K562 (cell line): ENCODE data around the gene SIX1. TPM values are rescaled to one million over a fixed set of nuclear protein-coding genes. Genes with fewer than 3 reads are reported as not detected.
A peak's percentile ranks its signal among the peaks of the same experiment; 100 is the strongest.

Source experiments
- ATAC-seq: fragments of 200-7000 bp; cut with Tn5 transposase; 3 replicates; pipeline ENCODE4 v1.9.1; 2020; ENCODE audit warnings: moderate library complexity
- BruUV-seq: library from RNA; stranded (reverse); fragments of 400-500 nt; replicated peaks from 2 replicates; lab custom pipeline; 2021; lab: Mats Ljungman, UMichigan
- CTCF ChIA-PET: fragments of 300-600 bp; formaldehyde crosslinking; extraction: SDS; loops from one replicate; lab custom pipeline; 2021; ENCODE audit warnings: low intra/inter-chr PET ratio; lab: Yijun Ruan, JAX
- POLR2A ChIA-PET: fragments of 300-600, 350-650 bp; sonication (Branson Sonifier 250); formaldehyde crosslinking; extraction: SDS; loops from one replicate; lab custom pipeline; 2021; ENCODE audit warnings: antibody characterized with exemption, inconsistent platforms; lab: Yijun Ruan, JAX
- DNase-seq, 4 experiments: peaks; one replicate each; pipeline versions ENCODE4 v3.0.0 to v3.0.0-alpha.2; 2011 to 2018; ENCODE audit warnings: low spot score in 3 of 4, mixed read lengths in 3 of 4; ENCODE audit errors: extremely low read depth in 1 of 4
- FAIRE-seq: peaks from 2 replicates; lab custom pipeline; 2011; peaks lifted over from hg19 to GRCh38; lab: Jason Lieb, UNC
- H2AFZ ChIP-seq: 2 replicates; pipeline ENCODE4 v1.6.0; 2011; ENCODE audit warnings: low read depth, low read length, control low read depth, inconsistent platforms
- H3K27ac ChIP-seq: fragments of 200-600 bp; 3 replicates; pipeline ENCODE4 v1.8.0; 2011; ENCODE audit warnings: low read depth, mild to moderate bottlenecking, control low read depth, inconsistent platforms, low read length, moderate library complexity, mixed read lengths; ENCODE audit errors: extremely low read depth
- H3K27me3 ChIP-seq, 2 experiments: fragments of 300-600 bp in 1 of 2; 2 replicates in 1 of 2; 3 replicates in 1 of 2; pipeline versions ENCODE4 v1.6.0 to v1.8.0; 2011; ENCODE audit warnings: inconsistent platforms in 2 of 2, low read length in 2 of 2, mild to moderate bottlenecking in 1 of 2, mixed read lengths in 1 of 2, moderate library complexity in 1 of 2; ENCODE audit not compliant: control insufficient read depth in 2 of 2, insufficient read depth in 2 of 2
- H3K36me3 ChIP-seq: fragments of 300-600 bp; 3 replicates; pipeline ENCODE4 v1.8.0; 2011; ENCODE audit warnings: mild to moderate bottlenecking, low read length, inconsistent platforms; ENCODE audit not compliant: control insufficient read depth, insufficient read depth
- H3K4me1 ChIP-seq, 2 experiments: fragments of 200-600 bp in 1 of 2; replicated peaks in 1 of 2; 2 replicates in 1 of 2; 3 replicates in 1 of 2; pipeline versions ENCODE4 v1.5.1 to v1.8.0; 2011; ENCODE audit warnings: inconsistent platforms in 2 of 2, low read length in 2 of 2, mild to moderate bottlenecking in 1 of 2, mixed read lengths in 1 of 2, moderate library complexity in 1 of 2; ENCODE audit not compliant: control insufficient read depth in 2 of 2, insufficient read depth in 2 of 2
- H3K4me2 ChIP-seq: 2 replicates; pipeline ENCODE4 v1.6.1; 2011; ENCODE audit warnings: low read length, control low read depth, inconsistent platforms, mixed read lengths; ENCODE audit not compliant: insufficient read depth
- H3K4me3 ChIP-seq: fragments of 200-600 bp; sonication (generic), shearing (Covaris generic); 2 replicates; pipeline ENCODE4 v1.5.1; 2016; ENCODE audit warnings: control low read depth, inconsistent platforms
- H3K79me2 ChIP-seq: fragments of 200-600 bp; 3 replicates; pipeline ENCODE4 v1.8.0; 2011; ENCODE audit warnings: low read length, inconsistent platforms; ENCODE audit not compliant: control insufficient read depth, insufficient read depth
- H3K9ac ChIP-seq, 2 experiments: 2 replicates each; pipeline versions ENCODE4 v1.6.0 to v1.6.1; 2011; ENCODE audit warnings: low read depth in 2 of 2, low read length in 2 of 2, control low read depth in 1 of 2, inconsistent platforms in 1 of 2, mild to moderate bottlenecking in 1 of 2, mixed read lengths in 1 of 2; ENCODE audit not compliant: insufficient read depth in 1 of 2
- H3K9me1 ChIP-seq: one replicate; pipeline ENCODE4 v1.6.0; 2011; ENCODE audit warnings: inconsistent platforms, mild to moderate bottlenecking, low read length, moderate library complexity; ENCODE audit not compliant: control insufficient read depth, insufficient read depth
- H3K9me3 ChIP-seq: replicated peaks from 2 replicates; pipeline ENCODE4 v1.5.1; 2011; ENCODE audit warnings: low read depth, low read length, inconsistent platforms; ENCODE audit not compliant: control insufficient read depth, insufficient read depth
- H4K20me1 ChIP-seq: replicated peaks from 2 replicates; pipeline ENCODE4 v1.6.1; 2011; ENCODE audit warnings: low read length, inconsistent platforms, mixed read lengths; ENCODE audit not compliant: control insufficient read depth, insufficient read depth
- BCLAF1 ChIP-seq, 2 experiments: fragments of 450-650 bp in 1 of 2; IDR thresholded peaks; 2 replicates each; pipeline ENCODE4 v1.6.1; 2011 to 2017; ENCODE audit warnings: low read depth in 2 of 2, antibody characterized with exemption in 1 of 2, borderline replicate concordance in 1 of 2, low read length in 1 of 2, mild to moderate bottlenecking in 1 of 2, mixed read lengths in 1 of 2; ENCODE audit not compliant: control insufficient read depth in 1 of 2
- CHD1 ChIP-seq: fragments of 200-600 bp; sonication (generic); IDR thresholded peaks from one replicate; pipeline ENCODE4 v1.6.1; 2012; ENCODE audit warnings: mild to moderate bottlenecking, moderate library complexity, low read length, inconsistent platforms
- E2F3 ChIP-seq: fragments of 250-450 bp; sonication (Bioruptor Pico); IDR thresholded peaks from 2 replicates; pipeline ENCODE4 v1.4.0; 2020; ENCODE audit warnings: mild to moderate bottlenecking
- HDAC3 ChIP-seq: fragments of 450-650 bp; IDR thresholded peaks from 2 replicates; pipeline ENCODE4 v1.6.1; 2018; ENCODE audit warnings: borderline replicate concordance, mild to moderate bottlenecking, moderate library complexity; ENCODE audit not compliant: partially characterized antibody
- HNRNPUL1 ChIP-seq: fragments of 200-400 bp; formaldehyde crosslinking; IDR thresholded peaks from 2 replicates; pipeline ENCODE4 v1.6.1; 2017; ENCODE audit warnings: low read length
- KDM2B ChIP-seq: fragments of 250-450 bp; sonication (Bioruptor Pico); IDR thresholded peaks from 2 replicates; pipeline ENCODE4 v1.8.0; 2021; ENCODE audit warnings: mild to moderate bottlenecking, moderate library complexity
- PML ChIP-seq: IDR thresholded peaks from 2 replicates; pipeline ENCODE4 v1.6.1; 2012; ENCODE audit warnings: low read length, inconsistent platforms
- RFX7 ChIP-seq: fragments of 250-450 bp; sonication (Bioruptor Pico); IDR thresholded peaks from 2 replicates; pipeline ENCODE4 v1.5.1; 2021; ENCODE audit warnings: mild to moderate bottlenecking
- SLC30A9 ChIP-seq: fragments of 250-450 bp; sonication (Bioruptor Pico); IDR thresholded peaks from 2 replicates; pipeline ENCODE4 v1.8.0; 2022; ENCODE audit warnings: mild to moderate bottlenecking, moderate library complexity
- SRSF7 ChIP-seq: fragments of 200-400 bp; formaldehyde crosslinking; optimal IDR thresholded peaks from 2 replicates; pipeline ENCODE3; 2017; ENCODE audit warnings: mild to moderate bottlenecking, low read depth, low read length
- ZNF140 ChIP-seq: fragments of 250-450 bp; sonication (Bioruptor Pico); IDR thresholded peaks from 2 replicates; pipeline ENCODE4 v1.8.0; 2021; ENCODE audit warnings: moderate library complexity, mild to moderate bottlenecking, inconsistent platforms
- ZNF586 ChIP-seq: fragments of 450-650 bp; formaldehyde crosslinking; conservative IDR thresholded peaks from 2 replicates; pipeline ENCODE4 v1.4.0; 2020; ENCODE audit warnings: mild to moderate bottlenecking, moderate library complexity
- WGBS: fragments of 100-300 bp; shearing (Covaris generic); methylation state at CpG from one replicate; pipeline ENCODE4 v1.1.6; 2016; ENCODE audit warnings: low coverage, mixed read lengths; ENCODE audit not compliant: insufficient coverage; ENCODE audit errors: missing lambda C conversion rate; 5-methylcytosine and 5-hydroxymethylcytosine counted together
- in situ Hi-C: fragments of 300-500 bp; cut with MboI; formaldehyde crosslinking; loops from 4 replicates; pipeline ENCODE4 v1.15.0; 2018; ENCODE audit warnings: inconsistent platforms, mixed read lengths
- intact Hi-C: fragments of 100-400 bp; cut with micrococcal nuclease; formaldehyde crosslinking; loops from 2 replicates; pipeline ENCODE4 v1.14.2; 2022
- polyA plus RNA-seq, 8 experiments: library from polyadenylated mRNA; depleted of rRNA in 4 of 8; stranded (reverse) in 5 of 8; unstranded in 3 of 8; fragments of >200 nt; fragmentation: Nextera tagmentation in 2 of 8; fragmentation: Illumina TruSeq in 1 of 8; extraction: Ambion mirVana in 2 of 8; extraction: Trizol in 1 of 8; gene quantifications; 2 replicates each; pipeline versions ENCODE4 v1.2.1 to v1.2.3, GENCODE V29; 2011 to 2014; ENCODE audit warnings: inconsistent platforms in 1 of 8, missing spikeins in 1 of 8
- total RNA-seq, 7 experiments: library from RNA; depleted of rRNA in 6 of 7; stranded (reverse); fragments of >200 nt in 6 of 7; fragmentation: Illumina TruSeq in 2 of 7; extraction: Trizol in 2 of 7; gene quantifications; 2 replicates each; pipeline versions ENCODE4 v1.2.1 to v1.2.3, GENCODE V29; 2011 to 2021; ENCODE audit warnings: low replicate concordance in 1 of 7

SIX1 gene
- total and polyA plus RNA-seq, 9 of the 15 experiments (the other 6 are each of a cell fraction or from before 2014, with no cell fraction given), result 0.27 to 0.80 (median 0.45) TPM

GRCh38 chr14:60618241-60618640 is 31.0 kb downstream of the SIX1 start (continued):
- TF ChIP-seq E2F3 (CRISPR knock-in tag), result no peak
- TF ChIP-seq, all 486 proteins: peak for 0

- Histone ChIP-seq H3K27me3 (no peaks in the 10 kb centered on the region; a peak in 2 of 5 replicates), H3K4me2 (no peak overlapping the region), H3K79me2 (no peaks in the 10 kb centered on the region), H4K20me1 (no peaks in the 10 kb centered on the region), H3K4me3 (no peak overlapping the region), H3K27ac (no peak overlapping the region), H3K9ac (no peak overlapping the region), H3K4me1 (no peaks in the 10 kb centered on the region), H3K9me1 (no peaks in the 10 kb centered on the region), H3K36me3 (no peaks in the 10 kb centered on the region), H3K9me3 (no peaks in the 10 kb centered on the region), H2AFZ (peak overlapping the region; percentile 38)
- FAIRE-seq, result no peak
- in situ Hi-C loops, result no loop called here
- CTCF ChIA-PET, result no interaction called here
- ATAC-seq, result no peak
- POLR2A ChIA-PET, result no interaction called here
- no TSS peak for BruUV-seq
- WGBS, result 0% methylated on average over 5 of the region's 11 CpGs
- no peak for DNase-seq
- intact Hi-C loops, result no loop called here
- TF ChIP-seq HNRNPUL1 (no peak), ZNF586 (CRISPR knock-in tag) (no peak), SRSF7 (no peak), KDM2B (CRISPR knock-in tag) (no peak)
- TF ChIP-seq, all 486 proteins: peak for 0
Observed at GRCh38 chr14:60616461-60616959, 32.8 kb downstream of the SIX1 start.

DNA sequence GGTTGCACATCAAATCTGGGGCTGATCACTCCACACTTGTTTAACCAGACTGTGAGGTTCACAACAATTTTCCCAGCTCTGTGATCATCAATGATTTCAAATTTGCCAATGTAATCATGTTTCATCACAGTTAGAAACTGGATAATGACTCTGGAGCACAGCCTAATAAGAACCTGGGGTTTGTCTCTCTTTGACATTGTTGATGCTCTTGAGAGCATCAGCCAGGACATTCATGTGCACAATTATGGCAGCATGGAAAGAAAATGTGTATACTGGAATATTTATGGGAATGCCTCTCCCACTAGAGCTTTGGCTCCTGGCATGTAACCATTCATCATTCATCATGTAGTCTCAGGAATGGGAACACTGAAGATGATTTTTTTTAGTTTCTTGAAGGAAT is 47.0 kb downstream of the SIX1 start:
- H3K4me2 ChIP-seq, result no peak overlapping the region
- H3K9me1 ChIP-seq, result no peaks in the 10 kb centered on the region
- CTCF ChIA-PET, result no interaction called here
- H4K20me1 ChIP-seq, result no peaks in the 10 kb centered on the region
- POLR2A ChIA-PET, result no interaction called here
- DNase-seq (no peak), ATAC-seq (no peak), FAIRE-seq (no peak)
- no peaks in the 10 kb centered on the region for H3K79me2 ChIP-seq
- no peak overlapping the region for H3K4me3 ChIP-seq
- no peaks in the 10 kb centered on the region for H3K4me1 ChIP-seq
- no peaks in the 10 kb centered on the region for H3K36me3 ChIP-seq
- no peaks in the 10 kb centered on the region for H3K27me3 ChIP-seq
- no peak overlapping the region for H3K27ac ChIP-seq
- no peak overlapping the region for H3K9ac ChIP-seq
- no peaks in the 10 kb centered on the region for H3K9me3 ChIP-seq
- in situ Hi-C loops (no loop called here), intact Hi-C loops (no loop called here)
- no peak overlapping the region for H2AFZ ChIP-seq
- BruUV-seq, result no TSS peak
- TF ChIP-seq RFX7 (CRISPR knock-in tag) (no peak), ZNF140 (CRISPR knock-in tag) (no peak), HDAC3 (no peak), PML (no peak), SLC30A9 (CRISPR knock-in tag) (no peak), BCLAF1 (IDR thresholded peaks at IDR 0.05; ENCODE audit: borderline replicate concordance in 1 of 2, control insufficient read depth in 1 of 2, low read depth in 2 of 2, low read length in 1 of 2) (no peak), CHD1 (no peak)
